Measurements from ENCODE around the gene UBR4.

- TF ChIP-seq EZH2 (IDR thresholded peaks at IDR 0.05; ENCODE audit: insufficient read depth, poor library complexity, severe bottlenecking): no peak
- TF ChIP-seq EZH2phosphoT487 (IDR thresholded peaks at IDR 0.05; ENCODE audit: insufficient read depth, low read depth): no peak
These were observed 152.8 kb downstream of the UBR4 start for GRCh38 chr1:19057182-19057779.

Data from GM23248 (cell line).